SK-N-SH treated with all-trans-retinoic acid at 6 μM for 48 hours (cell line): ENCODE data around the gene FOXQ1.

Experiments
- ATAC-seq: fragments of 200-7000 bp; cut with Tn5 transposase; 3 replicates; pipeline ENCODE4 v1.9.1; 2020; ENCODE audit warnings: mild to moderate bottlenecking, moderate library complexity
- ARNTL ChIP-seq: fragments of 450-650 bp; formaldehyde crosslinking; IDR thresholded peaks from 2 replicates; pipeline ENCODE4 v1.5.0; 2020; ENCODE audit warnings: low read depth, mild to moderate bottlenecking, moderate library complexity, borderline replicate concordance
- BACH2 ChIP-seq: fragments of 250-450 bp; sonication (Bioruptor Pico); IDR thresholded peaks from 2 replicates; pipeline ENCODE4 v1.9.0; 2021; ENCODE audit warnings: mild to moderate bottlenecking, borderline replicate concordance
- CSDC2 ChIP-seq: fragments of 250-450 bp; sonication (Bioruptor Pico); IDR thresholded peaks from 2 replicates; pipeline ENCODE4 v1.5.0; 2020; ENCODE audit warnings: mild to moderate bottlenecking, moderate library complexity
- ESRRG ChIP-seq: fragments of 250-450 bp; sonication (Bioruptor Pico); IDR thresholded peaks from 2 replicates; pipeline ENCODE4 v1.6.1; 2021; ENCODE audit warnings: mild to moderate bottlenecking
- GLIS3 ChIP-seq: fragments of 250-450 bp; sonication (Bioruptor Pico); IDR thresholded peaks from 2 replicates; pipeline ENCODE4 v1.5.0; 2020; ENCODE audit warnings: mild to moderate bottlenecking, moderate library complexity
- ISL1 ChIP-seq: fragments of 250-450 bp; sonication (Bioruptor Pico); IDR thresholded peaks from 2 replicates; pipeline ENCODE4 v2.1.2; 2022; ENCODE audit warnings: mild to moderate bottlenecking, moderate library complexity
- OSR1 ChIP-seq: fragments of 250-450 bp; sonication (Bioruptor Pico); IDR thresholded peaks from 2 replicates; pipeline ENCODE4 v1.8.0; 2022; ENCODE audit warnings: moderate library complexity, mild to moderate bottlenecking, inconsistent platforms
- POU6F1 ChIP-seq: fragments of 250-450 bp; sonication (Bioruptor Pico); IDR thresholded peaks from 2 replicates; pipeline ENCODE4 v1.8.0; 2021; ENCODE audit warnings: low read depth, mild to moderate bottlenecking, moderate library complexity, borderline replicate concordance
- PPARA ChIP-seq: fragments of 250-450 bp; sonication (Bioruptor Pico); IDR thresholded peaks from 2 replicates; pipeline ENCODE4 v1.5.0; 2020; ENCODE audit warnings: mild to moderate bottlenecking, borderline replicate concordance
- RARB ChIP-seq: fragments of 250-450 bp; sonication (Bioruptor Pico); IDR thresholded peaks from 2 replicates; pipeline ENCODE4 v1.8.0; 2021; ENCODE audit warnings: mild to moderate bottlenecking, moderate library complexity
- SNAI2 ChIP-seq: fragments of 250-450 bp; sonication (Bioruptor Pico); IDR thresholded peaks from 2 replicates; pipeline ENCODE4 v1.5.0; 2020; ENCODE audit warnings: mild to moderate bottlenecking, moderate library complexity
- TCF4 ChIP-seq: fragments of 250-450 bp; sonication (Bioruptor Pico); IDR thresholded peaks from 2 replicates; pipeline ENCODE4 v1.8.0; 2021; ENCODE audit warnings: mild to moderate bottlenecking, moderate library complexity, borderline replicate concordance
- TOX ChIP-seq: fragments of 250-450 bp; sonication (Bioruptor Pico); IDR thresholded peaks from 2 replicates; pipeline ENCODE4 v1.8.0; 2021; ENCODE audit warnings: mild to moderate bottlenecking, moderate library complexity, borderline replicate concordance
- ZC3H10 ChIP-seq: fragments of 250-450 bp; sonication (Bioruptor Pico); IDR thresholded peaks from 2 replicates; pipeline ENCODE4 v1.5.1; 2021; ENCODE audit warnings: mild to moderate bottlenecking, moderate library complexity
- ZFP3 ChIP-seq: fragments of 250-450 bp; sonication (Bioruptor Pico); IDR thresholded peaks from 2 replicates; pipeline ENCODE4 v1.5.0; 2020; ENCODE audit warnings: mild to moderate bottlenecking, moderate library complexity
- ZFP30 ChIP-seq: fragments of 450-650 bp; formaldehyde crosslinking; IDR thresholded peaks from 2 replicates; pipeline ENCODE4 v1.5.0; 2022; ENCODE audit warnings: mild to moderate bottlenecking, moderate library complexity
- ZNF565 ChIP-seq: fragments of 450-650 bp; formaldehyde crosslinking; conservative IDR thresholded peaks from 2 replicates; pipeline ENCODE4 v1.5.0; 2020; ENCODE audit warnings: low read depth, mild to moderate bottlenecking, moderate library complexity
- ZNF70 ChIP-seq: fragments of 450-650 bp; formaldehyde crosslinking; IDR thresholded peaks from 2 replicates; pipeline ENCODE4 v1.5.0; 2020; ENCODE audit warnings: mild to moderate bottlenecking, moderate library complexity
- TF ChIP-seq, protein P1 (sequence below): fragments of 250-450 bp; sonication (Bioruptor Pico); IDR thresholded peaks from 2 replicates; pipeline ENCODE4 v1.5.1; 2021; ENCODE audit warnings: mild to moderate bottlenecking, moderate library complexity
- TF ChIP-seq, protein P2 (sequence below): fragments of 250-450 bp; sonication (Bioruptor Pico); IDR thresholded peaks from 2 replicates; pipeline ENCODE4 v1.5.0; 2020; ENCODE audit warnings: mild to moderate bottlenecking, moderate library complexity
- TF ChIP-seq, protein P3 (sequence below): fragments of 250-450 bp; sonication (Bioruptor Pico); IDR thresholded peaks from 2 replicates; pipeline ENCODE4 v1.5.1; 2020; ENCODE audit warnings: low read depth, mild to moderate bottlenecking, moderate library complexity
- TF ChIP-seq, protein P4 (sequence below): fragments of 250-450 bp; sonication (Bioruptor Pico); IDR thresholded peaks from 2 replicates; pipeline ENCODE4 v1.8.0; 2020; ENCODE audit warnings: mild to moderate bottlenecking, moderate library complexity, borderline replicate concordance

FOXQ1 gene

GRCh38 chr6:1322696-1323219 is 10.9 kb downstream of the FOXQ1 start:
- ATAC-seq: no peak
- TF ChIP-seq, protein P1, sequence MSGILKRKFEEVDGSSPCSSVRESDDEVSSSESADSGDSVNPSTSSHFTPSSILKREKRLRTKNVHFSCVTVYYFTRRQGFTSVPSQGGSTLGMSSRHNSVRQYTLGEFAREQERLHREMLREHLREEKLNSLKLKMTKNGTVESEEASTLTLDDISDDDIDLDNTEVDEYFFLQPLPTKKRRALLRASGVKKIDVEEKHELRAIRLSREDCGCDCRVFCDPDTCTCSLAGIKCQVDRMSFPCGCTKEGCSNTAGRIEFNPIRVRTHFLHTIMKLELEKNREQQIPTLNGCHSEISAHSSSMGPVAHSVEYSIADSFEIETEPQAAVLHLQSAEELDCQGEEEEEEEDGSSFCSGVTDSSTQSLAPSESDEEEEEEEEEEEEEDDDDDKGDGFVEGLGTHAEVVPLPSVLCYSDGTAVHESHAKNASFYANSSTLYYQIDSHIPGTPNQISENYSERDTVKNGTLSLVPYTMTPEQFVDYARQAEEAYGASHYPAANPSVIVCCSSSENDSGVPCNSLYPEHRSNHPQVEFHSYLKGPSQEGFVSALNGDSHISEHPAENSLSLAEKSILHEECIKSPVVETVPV (CRISPR knock-in tag): no peak
- TF ChIP-seq ZFP30 (CRISPR knock-in tag) (no peak), ZNF565 (no peak), SNAI2 (CRISPR knock-in tag) (no peak), ZFP3 (CRISPR knock-in tag) (no peak), ESRRG (no peak), ISL1 (CRISPR knock-in tag) (no peak)

DNA sequence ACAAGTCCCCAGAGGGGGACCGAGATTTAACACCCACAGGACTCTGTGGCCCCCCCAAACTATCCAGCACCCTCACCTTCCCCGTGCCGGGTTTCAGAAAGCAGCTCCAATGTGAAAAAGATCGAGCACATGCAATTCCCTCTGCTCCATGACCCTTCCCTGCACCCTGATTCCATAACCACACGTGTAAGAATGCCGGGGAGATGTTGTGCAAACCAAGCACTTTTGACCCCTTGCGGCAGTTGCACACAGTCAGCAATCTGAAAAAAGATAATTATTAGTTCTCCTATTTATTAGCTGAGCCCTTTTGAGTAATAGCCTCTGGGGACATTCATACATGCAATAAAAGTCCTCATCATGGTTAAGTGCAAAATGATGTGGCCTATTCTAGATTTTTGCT is 13.0 kb downstream of the FOXQ1 start:
- ATAC-seq: no peak
- no peak for TF ChIP-seq ISL1 (CRISPR knock-in tag)
- TF ChIP-seq RARB (CRISPR knock-in tag): no peak
- no peak for TF ChIP-seq TCF4 (CRISPR knock-in tag)
- TF ChIP-seq GLIS3 (CRISPR knock-in tag): no peak
- TF ChIP-seq TOX (CRISPR knock-in tag): no peak
- TF ChIP-seq ZFP30 (CRISPR knock-in tag): no peak
- no peak for TF ChIP-seq OSR1 (CRISPR knock-in tag)
- TF ChIP-seq, protein P2, sequence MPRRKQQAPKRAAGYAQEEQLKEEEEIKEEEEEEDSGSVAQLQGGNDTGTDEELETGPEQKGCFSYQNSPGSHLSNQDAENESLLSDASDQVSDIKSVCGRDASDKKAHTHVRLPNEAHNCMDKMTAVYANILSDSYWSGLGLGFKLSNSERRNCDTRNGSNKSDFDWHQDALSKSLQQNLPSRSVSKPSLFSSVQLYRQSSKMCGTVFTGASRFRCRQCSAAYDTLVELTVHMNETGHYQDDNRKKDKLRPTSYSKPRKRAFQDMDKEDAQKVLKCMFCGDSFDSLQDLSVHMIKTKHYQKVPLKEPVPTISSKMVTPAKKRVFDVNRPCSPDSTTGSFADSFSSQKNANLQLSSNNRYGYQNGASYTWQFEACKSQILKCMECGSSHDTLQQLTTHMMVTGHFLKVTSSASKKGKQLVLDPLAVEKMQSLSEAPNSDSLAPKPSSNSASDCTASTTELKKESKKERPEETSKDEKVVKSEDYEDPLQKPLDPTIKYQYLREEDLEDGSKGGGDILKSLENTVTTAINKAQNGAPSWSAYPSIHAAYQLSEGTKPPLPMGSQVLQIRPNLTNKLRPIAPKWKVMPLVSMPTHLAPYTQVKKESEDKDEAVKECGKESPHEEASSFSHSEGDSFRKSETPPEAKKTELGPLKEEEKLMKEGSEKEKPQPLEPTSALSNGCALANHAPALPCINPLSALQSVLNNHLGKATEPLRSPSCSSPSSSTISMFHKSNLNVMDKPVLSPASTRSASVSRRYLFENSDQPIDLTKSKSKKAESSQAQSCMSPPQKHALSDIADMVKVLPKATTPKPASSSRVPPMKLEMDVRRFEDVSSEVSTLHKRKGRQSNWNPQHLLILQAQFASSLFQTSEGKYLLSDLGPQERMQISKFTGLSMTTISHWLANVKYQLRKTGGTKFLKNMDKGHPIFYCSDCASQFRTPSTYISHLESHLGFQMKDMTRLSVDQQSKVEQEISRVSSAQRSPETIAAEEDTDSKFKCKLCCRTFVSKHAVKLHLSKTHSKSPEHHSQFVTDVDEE: no peak
- TF ChIP-seq SNAI2 (CRISPR knock-in tag): no peak
- TF ChIP-seq ZNF70 (CRISPR knock-in tag): no peak
- no peak for TF ChIP-seq CSDC2 (CRISPR knock-in tag)
- TF ChIP-seq, protein P3, sequence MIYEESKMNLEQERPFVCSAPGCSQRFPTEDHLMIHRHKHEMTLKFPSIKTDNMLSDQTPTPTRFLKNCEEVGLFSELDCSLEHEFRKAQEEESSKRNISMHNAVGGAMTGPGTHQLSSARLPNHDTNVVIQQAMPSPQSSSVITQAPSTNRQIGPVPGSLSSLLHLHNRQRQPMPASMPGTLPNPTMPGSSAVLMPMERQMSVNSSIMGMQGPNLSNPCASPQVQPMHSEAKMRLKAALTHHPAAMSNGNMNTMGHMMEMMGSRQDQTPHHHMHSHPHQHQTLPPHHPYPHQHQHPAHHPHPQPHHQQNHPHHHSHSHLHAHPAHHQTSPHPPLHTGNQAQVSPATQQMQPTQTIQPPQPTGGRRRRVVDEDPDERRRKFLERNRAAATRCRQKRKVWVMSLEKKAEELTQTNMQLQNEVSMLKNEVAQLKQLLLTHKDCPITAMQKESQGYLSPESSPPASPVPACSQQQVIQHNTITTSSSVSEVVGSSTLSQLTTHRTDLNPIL (CRISPR knock-in tag): no peak
- no peak for TF ChIP-seq ARNTL (CRISPR knock-in tag)
- TF ChIP-seq ZFP3 (CRISPR knock-in tag): no peak
- TF ChIP-seq ZNF565: no peak
- TF ChIP-seq POU6F1 (CRISPR knock-in tag): no peak
- TF ChIP-seq ZC3H10 (CRISPR knock-in tag): no peak
- TF ChIP-seq PPARA (CRISPR knock-in tag): no peak
- TF ChIP-seq BACH2 (CRISPR knock-in tag): no peak
- no peak for TF ChIP-seq ESRRG

GRCh38 chr6:1325461-1326309 is 13.8 kb downstream of the FOXQ1 start:
- TF ChIP-seq ZFP3 (CRISPR knock-in tag) (no peak), ZNF70 (CRISPR knock-in tag) (no peak), ZC3H10 (CRISPR knock-in tag) (no peak), PPARA (CRISPR knock-in tag) (no peak), GLIS3 (CRISPR knock-in tag) (no peak), ESRRG (no peak), TCF4 (CRISPR knock-in tag) (no peak), POU6F1 (CRISPR knock-in tag) (no peak), OSR1 (CRISPR knock-in tag) (no peak)
- TF ChIP-seq, protein P4, sequence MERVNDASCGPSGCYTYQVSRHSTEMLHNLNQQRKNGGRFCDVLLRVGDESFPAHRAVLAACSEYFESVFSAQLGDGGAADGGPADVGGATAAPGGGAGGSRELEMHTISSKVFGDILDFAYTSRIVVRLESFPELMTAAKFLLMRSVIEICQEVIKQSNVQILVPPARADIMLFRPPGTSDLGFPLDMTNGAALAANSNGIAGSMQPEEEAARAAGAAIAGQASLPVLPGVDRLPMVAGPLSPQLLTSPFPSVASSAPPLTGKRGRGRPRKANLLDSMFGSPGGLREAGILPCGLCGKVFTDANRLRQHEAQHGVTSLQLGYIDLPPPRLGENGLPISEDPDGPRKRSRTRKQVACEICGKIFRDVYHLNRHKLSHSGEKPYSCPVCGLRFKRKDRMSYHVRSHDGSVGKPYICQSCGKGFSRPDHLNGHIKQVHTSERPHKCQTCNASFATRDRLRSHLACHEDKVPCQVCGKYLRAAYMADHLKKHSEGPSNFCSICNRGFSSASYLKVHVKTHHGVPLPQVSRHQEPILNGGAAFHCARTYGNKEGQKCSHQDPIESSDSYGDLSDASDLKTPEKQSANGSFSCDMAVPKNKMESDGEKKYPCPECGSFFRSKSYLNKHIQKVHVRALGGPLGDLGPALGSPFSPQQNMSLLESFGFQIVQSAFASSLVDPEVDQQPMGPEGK: no peak
- TF ChIP-seq, protein P1 (CRISPR knock-in tag): no peak
- peak; percentile 21; the same call in 1 of the 3 replicates for ATAC-seq
